Lung (tissue), 12 donors: ENCODE measurements around the gene ITGAV. TPM values are rescaled to one million over a fixed set of nuclear protein-coding genes. Genes with fewer than 3 reads are reported as not detected.

Experiments used
- ATAC-seq: fragments of 200-7000 bp; cut with Tn5 transposase; one replicate; pipeline ENCODE4 v1.9.1; 2020; ENCODE audit warnings: moderate number of reproducible peaks; ENCODE audit not compliant: insufficient read depth, low FRiP score
- DNase-seq, 3 donors: peaks; one replicate each; pipeline ENCODE4 v3.0.0-alpha.2; 2013 to 2017
- H3K27ac ChIP-seq, 2 donors: one replicate each; pipeline ENCODE4 v1.5.1; 2013; ENCODE audit warnings: mild to moderate bottlenecking in 2 of 2, moderate library complexity in 2 of 2, control low read depth in 1 of 2, inconsistent platforms in 1 of 2, low read depth in 1 of 2, low read length in 1 of 2
- H3K27me3 ChIP-seq, 3 donors: one replicate each; pipeline ENCODE4 v1.5.1; 2013; ENCODE audit warnings: low read length in 2 of 3; ENCODE audit not compliant: control insufficient read depth in 3 of 3, insufficient read depth in 3 of 3
- H3K36me3 ChIP-seq, 4 donors: one replicate each; pipeline ENCODE4 v1.5.1; 2013; ENCODE audit warnings: low read length in 4 of 4, mild to moderate bottlenecking in 1 of 4, moderate library complexity in 1 of 4; ENCODE audit not compliant: control insufficient read depth in 4 of 4, insufficient read depth in 4 of 4
- H3K4me1 ChIP-seq, 5 donors: one replicate each; pipeline ENCODE4 v1.5.1; 2013; ENCODE audit warnings: low read length in 5 of 5, mild to moderate bottlenecking in 2 of 5, moderate library complexity in 1 of 5; ENCODE audit not compliant: control insufficient read depth in 5 of 5, insufficient read depth in 5 of 5
- H3K4me3 ChIP-seq: one replicate; pipeline ENCODE4 v1.5.1; 2013; ENCODE audit warnings: mild to moderate bottlenecking, control low read depth, moderate library complexity
- H3K9ac ChIP-seq, 2 donors: one replicate each; pipeline ENCODE4 v1.5.1; 2013; ENCODE audit warnings: low read length in 2 of 2, control low read depth in 1 of 2; ENCODE audit not compliant: insufficient read depth in 1 of 2
- H3K9me3 ChIP-seq, 4 donors: one replicate each; pipeline ENCODE4 v1.5.1; 2013; ENCODE audit warnings: low read length in 3 of 4, mild to moderate bottlenecking in 1 of 4, moderate library complexity in 1 of 4; ENCODE audit not compliant: control insufficient read depth in 4 of 4, insufficient read depth in 3 of 4
- WGBS, 2 donors: extraction: QIAGEN DNeasy Blood & Tissue Kit; methylation state at CpG; one replicate each; pipeline ENCODE4 v1.1.7; 2013; 5-methylcytosine and 5-hydroxymethylcytosine counted together
- polyA plus RNA-seq, 2 donors: library from polyadenylated mRNA; stranded (reverse); fragments of 200-250 nt; gene quantifications; one replicate each; pipeline ENCODE4 v1.2.1, GENCODE V29; 2013
- total RNA-seq, 2 donors: library from RNA; depleted of rRNA in 1 of 2; stranded (reverse); fragments of >200 nt in 1 of 2; gene quantifications; one replicate each; pipeline ENCODE4 v1.2.1, GENCODE V29; 2014 to 2021
- TF ChIP-seq, protein P1 (sequence below): IDR thresholded peaks from 2 replicates; pipeline ENCODE4 v1.5.1; 2012; ENCODE audit warnings: mild to moderate bottlenecking; ENCODE audit errors: control extremely low read depth, extremely low read depth
- donor health status: control.
- donor health status: control.
- donor health status: Bipolar disorder and iron deficiency.
- donor health status: healthy.
- donor health status: DM: yes; HTN: yes; CAD: no.

The ITGAV gene
- total and polyA plus RNA-seq, 4 donors = 10.1 to 91.8 (median 43.8) TPM

DNA sequence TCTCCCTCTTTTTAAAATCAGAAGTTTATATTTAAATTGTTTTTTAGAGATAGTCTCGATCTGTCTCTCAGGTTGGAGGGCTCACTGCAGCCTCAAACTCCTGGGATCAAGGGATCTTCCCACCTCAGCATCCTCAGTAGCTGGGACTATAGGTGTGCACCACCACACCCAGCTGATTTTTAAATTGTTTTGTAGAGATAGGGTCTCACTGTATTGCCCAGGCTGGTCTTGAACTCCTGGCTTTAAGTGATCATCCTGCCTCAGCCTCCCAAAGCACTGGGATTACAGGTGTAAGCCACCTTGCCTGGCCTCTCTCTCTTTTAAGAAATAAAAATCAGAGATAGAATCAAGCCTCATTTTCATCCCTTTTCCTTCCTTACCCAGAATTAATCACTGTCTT, 126.1 kb downstream of the ITGAV start:
- Histone ChIP-seq H3K9ac (no peak overlapping the region), H3K4me1 (no peaks in the 10 kb centered on the region), H3K4me3 (no peak overlapping the region), H3K9me3 (no peaks in the 10 kb centered on the region), H3K27me3 (no peaks in the 10 kb centered on the region), H3K36me3 (no peaks in the 10 kb centered on the region), H3K27ac (no peak overlapping the region)
- TF ChIP-seq, protein P1, sequence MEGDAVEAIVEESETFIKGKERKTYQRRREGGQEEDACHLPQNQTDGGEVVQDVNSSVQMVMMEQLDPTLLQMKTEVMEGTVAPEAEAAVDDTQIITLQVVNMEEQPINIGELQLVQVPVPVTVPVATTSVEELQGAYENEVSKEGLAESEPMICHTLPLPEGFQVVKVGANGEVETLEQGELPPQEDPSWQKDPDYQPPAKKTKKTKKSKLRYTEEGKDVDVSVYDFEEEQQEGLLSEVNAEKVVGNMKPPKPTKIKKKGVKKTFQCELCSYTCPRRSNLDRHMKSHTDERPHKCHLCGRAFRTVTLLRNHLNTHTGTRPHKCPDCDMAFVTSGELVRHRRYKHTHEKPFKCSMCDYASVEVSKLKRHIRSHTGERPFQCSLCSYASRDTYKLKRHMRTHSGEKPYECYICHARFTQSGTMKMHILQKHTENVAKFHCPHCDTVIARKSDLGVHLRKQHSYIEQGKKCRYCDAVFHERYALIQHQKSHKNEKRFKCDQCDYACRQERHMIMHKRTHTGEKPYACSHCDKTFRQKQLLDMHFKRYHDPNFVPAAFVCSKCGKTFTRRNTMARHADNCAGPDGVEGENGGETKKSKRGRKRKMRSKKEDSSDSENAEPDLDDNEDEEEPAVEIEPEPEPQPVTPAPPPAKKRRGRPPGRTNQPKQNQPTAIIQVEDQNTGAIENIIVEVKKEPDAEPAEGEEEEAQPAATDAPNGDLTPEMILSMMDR = no peak
- DNase-seq (no peak), ATAC-seq (no peak)
- 93 to 95% methylated on average over 1 of the region's 1 CpG for WGBS, 2 donors

DNA sequence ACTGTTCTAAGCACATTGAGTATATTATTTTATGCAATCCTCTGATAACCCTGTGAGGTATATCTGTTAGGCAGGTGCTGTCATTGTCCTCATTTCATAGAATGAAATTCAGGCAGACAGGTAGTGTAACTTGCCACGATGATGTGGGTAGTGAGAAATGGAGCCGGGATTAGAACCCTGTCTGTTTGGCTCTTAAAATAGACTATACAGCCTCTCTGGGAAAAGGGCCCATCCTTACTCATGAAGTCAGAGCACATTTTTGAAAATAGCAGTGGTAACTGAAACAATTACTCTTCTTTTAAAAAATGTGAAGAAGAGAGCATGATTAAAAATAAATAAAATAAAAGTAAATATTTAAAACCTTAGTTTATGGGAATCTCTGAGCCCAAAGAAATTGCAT, 127.0 kb downstream of the ITGAV start:
- no peaks in the 10 kb centered on the region for H3K4me1 ChIP-seq
- no peak for DNase-seq
- H3K9me3 ChIP-seq = no peaks in the 10 kb centered on the region
- TF ChIP-seq, protein P1 = no peak
- 90 to 91% methylated on average over 2 of the region's 2 CpGs for WGBS, 2 donors
- no peak for ATAC-seq
- no peak overlapping the region for H3K4me3 ChIP-seq
- no peak overlapping the region for H3K27ac ChIP-seq
- no peaks in the 10 kb centered on the region for H3K27me3 ChIP-seq
- H3K36me3 ChIP-seq = no peaks in the 10 kb centered on the region
- H3K9ac ChIP-seq = no peak overlapping the region

DNA sequence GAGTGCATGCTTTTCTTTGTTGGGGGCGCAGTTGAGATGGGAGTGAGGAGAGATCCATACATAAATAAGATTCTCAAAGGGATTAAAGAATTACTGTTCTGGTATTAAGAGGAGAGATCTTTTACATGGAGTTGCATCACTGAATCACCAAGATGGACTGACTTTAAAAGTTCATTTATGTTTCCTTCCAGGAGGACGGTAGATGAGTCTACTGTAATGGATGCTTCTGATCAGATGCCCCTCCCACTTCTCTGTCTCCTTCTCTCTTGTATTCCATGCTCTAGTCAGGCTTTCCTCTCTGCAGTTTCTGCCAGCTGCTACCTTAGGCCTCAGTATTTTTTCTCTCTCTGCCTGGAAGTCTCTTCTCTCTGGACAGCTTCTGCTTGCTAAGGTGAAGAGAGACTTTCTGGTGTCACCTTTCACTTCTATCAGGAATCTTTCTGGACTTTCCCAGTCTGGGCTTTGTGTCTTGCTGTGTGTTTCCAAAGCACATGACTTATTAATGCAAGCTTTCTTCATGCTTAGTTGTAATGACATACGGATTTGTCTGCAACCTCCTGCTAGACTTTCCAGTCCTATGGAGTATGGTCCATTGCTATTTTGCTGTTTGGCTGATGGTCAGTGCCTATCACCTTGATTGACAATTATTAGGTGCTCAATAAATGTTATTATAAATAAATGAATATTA, 127.6 kb downstream of the ITGAV start:
- no peak overlapping the region for H3K27ac ChIP-seq
- no peak overlapping the region for H3K9ac ChIP-seq
- ATAC-seq = no peak
- no peak overlapping the region for H3K4me3 ChIP-seq
- WGBS, 2 donors = 77 to 92% methylated on average over 3 of the region's 3 CpGs
- no peaks in the 10 kb centered on the region for H3K36me3 ChIP-seq
- H3K9me3 ChIP-seq = no peaks in the 10 kb centered on the region
- TF ChIP-seq, protein P1 = no peak
- no peaks in the 10 kb centered on the region for H3K27me3 ChIP-seq
- no peaks in the 10 kb centered on the region for H3K4me1 ChIP-seq
- DNase-seq = no peak

DNA sequence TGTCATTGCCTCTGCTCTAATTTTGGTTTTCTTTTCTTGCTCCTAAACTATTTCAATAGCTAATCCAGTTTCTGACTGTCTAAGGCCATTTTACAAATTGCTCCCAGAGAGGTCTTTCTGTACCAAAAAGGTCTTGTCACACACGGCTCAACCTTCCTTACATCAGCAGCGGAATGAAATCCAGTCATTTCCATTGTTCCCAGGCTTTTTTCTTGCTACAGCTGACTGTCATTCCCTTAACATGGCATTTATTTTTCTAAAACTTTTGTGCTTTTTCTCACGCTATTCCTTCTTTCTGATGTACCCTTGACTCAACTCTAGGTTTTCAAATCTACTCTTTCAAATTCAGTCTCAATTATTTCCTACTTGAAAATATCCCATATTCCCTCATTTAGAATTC, 128.3 kb downstream of the ITGAV start:
- 90 to 97% methylated on average over 3 of the region's 3 CpGs for WGBS, 2 donors
- Histone ChIP-seq H3K4me3 (no peak overlapping the region), H3K27ac (no peak overlapping the region), H3K9ac (no peak overlapping the region), H3K27me3 (no peaks in the 10 kb centered on the region), H3K36me3 (no peaks in the 10 kb centered on the region), H3K9me3 (no peaks in the 10 kb centered on the region), H3K4me1 (no peaks in the 10 kb centered on the region)
- TF ChIP-seq, protein P1 = no peak
- ATAC-seq = no peak
- no peak for DNase-seq
